Large intestine (tissue), 3 donors: ENCODE results near the gene NT5DC1. TPM values are rescaled to one million over a fixed set of nuclear protein-coding genes. Genes with fewer than 3 reads are reported as not detected.

Experiments
- DNase-seq, 2 donors: peaks; one replicate each; pipeline versions ENCODE4 v3.0.0 to v3.0.0-alpha.2; 2013
- H3K27ac ChIP-seq: one replicate; pipeline ENCODE4 v1.5.1; 2013; ENCODE audit warnings: low read length
- H3K27me3 ChIP-seq: 2 replicates; pipeline ENCODE4 v1.6.1; 2013; ENCODE audit warnings: low read length; ENCODE audit not compliant: control insufficient read depth, insufficient read depth
- H3K36me3 ChIP-seq: 2 replicates; pipeline ENCODE4 v1.6.1; 2013; ENCODE audit warnings: low read length; ENCODE audit not compliant: control insufficient read depth, insufficient read depth
- H3K4me1 ChIP-seq: one replicate; pipeline ENCODE4 v1.6.1; 2013; ENCODE audit warnings: low read length; ENCODE audit not compliant: control insufficient read depth, insufficient read depth
- H3K4me3 ChIP-seq: one replicate; pipeline ENCODE4 v1.5.1; 2013; ENCODE audit warnings: low read length
- H3K9me3 ChIP-seq: one replicate; pipeline ENCODE4 v1.6.1; 2013; ENCODE audit warnings: mild to moderate bottlenecking, low read depth, low read length, moderate library complexity; ENCODE audit not compliant: control insufficient read depth
- WGBS: methylation state at CpG from one replicate; pipeline ENCODE4 v1.1.5; 2013; ENCODE audit warnings: low lambda C conversion rate; ENCODE audit not compliant: insufficient coverage; 5-methylcytosine and 5-hydroxymethylcytosine counted together
- polyA plus RNA-seq: library from polyadenylated mRNA; unstranded; fragments of 120-200 nt; gene quantifications from one replicate; pipeline ENCODE4 v1.2.1, GENCODE V29; 2013

Gene NT5DC1
- polyA plus RNA-seq, 1 donor: 54.4 TPM

GRCh38 chr6:116208056-116208785, 107.6 kb downstream of the NT5DC1 start:
- DNase-seq: no peak
- WGBS: 80% methylated on average over 2 of the region's 4 CpGs
- Histone ChIP-seq H3K4me1 (no peaks in the 10 kb centered on the region), H3K4me3 (no peak overlapping the region), H3K9me3 (no peaks in the 10 kb centered on the region), H3K27me3 (no peaks in the 10 kb centered on the region), H3K27ac (no peak overlapping the region), H3K36me3 (no peaks in the 10 kb centered on the region)

DNA sequence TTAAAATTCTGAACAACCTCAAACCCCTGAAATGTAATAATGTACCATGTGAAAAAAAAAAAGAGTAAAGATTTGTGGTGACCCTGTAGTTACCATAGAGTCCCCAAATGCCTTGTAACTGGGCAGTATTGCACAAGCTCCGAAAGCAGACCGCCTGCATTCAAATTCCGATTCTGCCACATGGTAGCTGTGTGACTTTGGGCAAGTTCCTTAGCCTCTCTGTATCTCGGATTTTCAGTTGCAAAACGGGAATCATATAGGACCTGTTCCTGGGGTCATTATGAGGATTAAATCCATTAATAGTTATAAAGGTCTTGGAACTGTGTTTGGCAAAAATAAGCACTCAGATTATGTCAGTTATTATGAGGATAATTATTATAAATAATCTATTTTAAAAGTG, 109.7 kb downstream of the NT5DC1 start:
- no peak for DNase-seq
- Histone ChIP-seq H3K4me1 (no peaks in the 10 kb centered on the region), H3K27me3 (no peaks in the 10 kb centered on the region), H3K4me3 (no peak overlapping the region), H3K27ac (no peak overlapping the region), H3K36me3 (no peaks in the 10 kb centered on the region), H3K9me3 (no peaks in the 10 kb centered on the region)
- 100% methylated on average over 2 of the region's 5 CpGs for WGBS

DNA sequence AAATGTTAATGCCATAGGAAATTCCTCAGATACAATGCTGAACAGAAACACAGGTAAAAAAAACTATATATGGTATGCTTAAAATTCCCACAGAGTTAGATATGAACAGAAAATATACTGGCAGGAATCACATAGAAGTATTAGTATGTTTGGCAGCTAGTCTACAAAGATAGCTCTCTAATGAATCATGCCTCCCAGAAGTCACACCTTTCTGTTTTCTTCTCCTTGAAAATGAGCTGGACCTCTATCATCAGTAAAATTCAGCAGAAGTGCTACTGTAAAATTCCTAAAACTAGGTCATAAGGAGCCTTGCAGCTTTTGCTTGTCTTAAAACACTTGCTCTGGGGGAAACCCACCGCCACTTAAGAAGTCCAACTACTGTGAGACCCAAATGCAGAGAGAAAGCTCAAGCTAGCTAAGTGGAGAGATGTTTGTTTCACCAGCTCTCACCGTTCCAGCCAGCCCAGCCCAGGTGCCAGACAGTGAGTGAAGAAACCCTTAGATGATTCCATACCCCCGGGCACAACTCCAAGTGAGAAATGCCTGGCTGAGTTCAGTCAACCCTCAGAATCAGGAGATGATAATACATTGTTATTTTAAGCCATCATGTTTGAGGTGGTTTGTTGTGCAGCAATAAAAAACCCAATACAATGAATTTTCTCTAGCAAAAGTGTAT, 110.2 kb downstream of the NT5DC1 start:
- no peak for DNase-seq
- WGBS: no CpG with 5 or more reads among the region's 3 CpGs
- Histone ChIP-seq H3K27ac (no peak overlapping the region), H3K36me3 (no peaks in the 10 kb centered on the region), H3K9me3 (no peaks in the 10 kb centered on the region), H3K27me3 (no peaks in the 10 kb centered on the region), H3K4me1 (no peaks in the 10 kb centered on the region), H3K4me3 (no peak overlapping the region)

DNA sequence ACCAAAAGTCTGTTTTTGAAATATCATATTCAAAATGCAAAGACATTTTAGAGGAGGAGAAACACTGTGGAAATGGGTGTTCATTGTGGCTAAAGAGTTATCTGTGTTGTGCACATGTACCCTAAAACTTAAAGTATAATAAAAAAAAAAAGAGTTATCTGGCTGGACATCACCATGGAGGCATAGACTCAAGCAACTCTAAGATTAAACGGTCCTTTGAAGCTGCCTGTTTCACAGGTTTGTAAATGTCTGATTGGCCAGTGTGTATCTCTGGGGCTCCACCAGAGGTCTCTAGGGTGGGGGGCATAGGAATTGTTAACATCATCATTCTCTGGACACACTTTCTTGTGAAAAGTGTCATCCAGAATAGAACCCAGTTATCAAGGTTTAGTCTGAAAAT, 114.0 kb downstream of the NT5DC1 start:
- Histone ChIP-seq H3K27ac (no peak overlapping the region), H3K4me3 (no peak overlapping the region), H3K4me1 (no peaks in the 10 kb centered on the region), H3K9me3 (no peaks in the 10 kb centered on the region), H3K27me3 (no peaks in the 10 kb centered on the region), H3K36me3 (no peaks in the 10 kb centered on the region)
- no CpG with 5 or more reads among the region's 1 CpG for whole genome bisulfite sequencing
- DNase-seq: no peak

GRCh38 chr6:116215414-116215813, 114.8 kb downstream of the NT5DC1 start:
- no peak for DNase-seq
- H3K27me3 ChIP-seq: no peaks in the 10 kb centered on the region
- 90% methylated on average over 2 of the region's 5 CpGs for WGBS

GRCh38 chr6:116217069-116217468, 116.4 kb downstream of the NT5DC1 start:
- Histone ChIP-seq H3K9me3 (no peaks in the 10 kb centered on the region), H3K36me3 (peaks cover 3% of the 10 kb centered on the region), H3K27me3 (no peaks in the 10 kb centered on the region), H3K27ac (no peak overlapping the region), H3K4me3 (no peak overlapping the region), H3K4me1 (no peaks in the 10 kb centered on the region)
- DNase-seq: peak; percentile 9 to 22
- WGBS: 0% methylated on average over 1 of the region's 1 CpG

More at GRCh38 chr6:116215414-116215813, 114.8 kb downstream of the NT5DC1 start:
- Histone ChIP-seq H3K9me3 (no peaks in the 10 kb centered on the region), H3K4me3 (no peak overlapping the region), H3K4me1 (no peaks in the 10 kb centered on the region), H3K36me3 (no peaks in the 10 kb centered on the region), H3K27ac (no peak overlapping the region)

GRCh38 chr6:116218172-116218633, 117.5 kb downstream of the NT5DC1 start:
- Histone ChIP-seq H3K9me3 (no peaks in the 10 kb centered on the region), H3K4me3 (no peak overlapping the region), H3K4me1 (no peaks in the 10 kb centered on the region), H3K27ac (no peak overlapping the region), H3K36me3 (peaks cover 5% of the 10 kb centered on the region), H3K27me3 (no peaks in the 10 kb centered on the region)
- 50% methylated on average over 1 of the region's 3 CpGs for WGBS
- DNase-seq: no peak

DNA sequence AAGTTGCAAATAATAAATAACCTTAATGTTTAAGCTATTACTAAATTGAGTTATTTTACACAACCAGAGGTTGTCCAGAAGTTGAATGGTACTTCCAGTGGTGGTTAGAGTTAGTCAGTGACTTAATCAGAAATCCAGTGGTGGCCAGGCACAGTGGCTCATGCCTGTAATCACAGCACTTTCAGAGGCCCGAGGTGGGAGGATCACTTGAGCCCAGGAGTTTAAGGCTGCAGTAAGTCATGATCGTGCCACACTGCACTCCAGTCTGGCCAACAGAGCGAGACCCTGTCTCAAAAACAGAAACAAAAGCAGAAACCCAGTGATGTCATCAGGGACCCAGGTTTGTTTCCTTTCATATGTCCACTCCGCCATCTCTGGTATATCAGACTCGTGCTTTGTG, 118.2 kb downstream of the NT5DC1 start:
- no peak for DNase-seq
- Histone ChIP-seq H3K9me3 (no peaks in the 10 kb centered on the region), H3K27me3 (no peaks in the 10 kb centered on the region), H3K27ac (no peak overlapping the region), H3K36me3 (peaks cover 7% of the 10 kb centered on the region), H3K4me3 (no peak overlapping the region), H3K4me1 (no peaks in the 10 kb centered on the region)
- WGBS: 100% methylated on average over 2 of the region's 5 CpGs

DNA sequence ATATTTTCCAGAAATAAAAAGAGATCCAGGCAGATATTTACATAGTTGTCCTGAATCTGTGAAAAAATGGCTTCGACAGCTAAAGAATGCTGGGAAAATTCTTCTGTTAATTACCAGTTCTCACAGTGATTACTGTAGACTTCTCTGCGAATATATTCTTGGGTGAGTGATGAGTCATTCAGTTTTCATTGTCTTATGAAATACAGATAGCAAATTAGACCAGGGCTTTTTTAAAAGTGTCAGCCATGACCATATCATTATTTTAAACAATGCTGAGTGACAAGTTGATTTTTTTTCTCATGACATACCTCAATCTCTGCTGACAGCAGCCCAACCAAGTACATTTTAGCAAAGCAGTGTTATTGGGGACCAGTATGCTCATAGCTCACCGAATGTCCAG, 120.4 kb downstream of the NT5DC1 start:
- no peak for DNase-seq
- Histone ChIP-seq H3K4me1 (no peaks in the 10 kb centered on the region), H3K9me3 (no peaks in the 10 kb centered on the region), H3K4me3 (no peak overlapping the region), H3K27ac (no peak overlapping the region), H3K27me3 (no peaks in the 10 kb centered on the region), H3K36me3 (peaks cover 10% of the 10 kb centered on the region)
- WGBS: 80% methylated on average over 1 of the region's 3 CpGs

- H3K9me3 ChIP-seq: no peaks in the 10 kb centered on the region
- H3K36me3 ChIP-seq: peaks cover 10% of the 10 kb centered on the region
- H3K4me3 ChIP-seq: no peak overlapping the region
- no peak overlapping the region for H3K27ac ChIP-seq
- no peaks in the 10 kb centered on the region for H3K27me3 ChIP-seq
- WGBS: no CpG with 5 or more reads among the region's 2 CpGs
- DNase-seq: no peak
- no peaks in the 10 kb centered on the region for H3K4me1 ChIP-seq
Measured at GRCh38 chr6:116221911-116222310, 121.3 kb downstream of the NT5DC1 start.
